ENCODE results near the gene DDX25.

The DDX25 gene

DNA sequence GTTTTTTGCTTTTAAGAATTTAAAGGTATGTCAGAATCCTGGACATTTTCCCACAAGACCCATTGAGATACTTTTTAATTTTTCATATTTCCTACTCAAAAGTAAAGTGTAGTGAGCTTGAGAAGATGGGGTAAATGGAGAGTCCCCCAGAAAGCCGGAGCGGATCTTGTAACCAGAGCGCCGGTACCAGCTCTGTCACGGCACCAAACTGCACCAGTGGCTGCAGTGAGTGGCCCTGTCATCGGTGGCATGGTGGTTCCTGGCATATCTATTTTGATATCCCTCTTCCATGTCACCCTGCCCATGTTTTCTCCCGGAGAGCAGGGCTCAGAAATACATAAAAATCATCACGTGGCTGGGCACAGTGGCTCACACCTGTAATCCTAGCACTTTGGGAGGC lies 19.3 kb downstream of the DDX25 start:
- no peak overlapping the region for H3K4me3 ChIP-seq (ENCODE audit: low read depth in 1 of 2, low read length in 2 of 2)
- H3K27me3 ChIP-seq (ENCODE audit: control insufficient read depth in 1 of 2, insufficient read depth in 2 of 2, low read length in 2 of 2) = peaks cover 0 to 3% of the 10 kb centered on the region in 2 donors
- H3K9me3 ChIP-seq (ENCODE audit: control insufficient read depth in 1 of 2, low read length in 2 of 2) = no peaks in the 10 kb centered on the region
- peaks cover 17 to 22% of the 10 kb centered on the region in 2 donors for H3K4me1 ChIP-seq (ENCODE audit: control insufficient read depth in 1 of 2, insufficient read depth in 2 of 2, low read length in 2 of 2)
- no peaks in the 10 kb centered on the region for H3K36me3 ChIP-seq (ENCODE audit: control insufficient read depth in 1 of 2, insufficient read depth in 2 of 2, low read length in 2 of 2)
- H3K9ac ChIP-seq (ENCODE audit: low read depth in 1 of 2, low read length in 2 of 2) = no peak overlapping the region
- no peak overlapping the region for H3K27ac ChIP-seq (ENCODE audit: low read depth, low read length)

DNA sequence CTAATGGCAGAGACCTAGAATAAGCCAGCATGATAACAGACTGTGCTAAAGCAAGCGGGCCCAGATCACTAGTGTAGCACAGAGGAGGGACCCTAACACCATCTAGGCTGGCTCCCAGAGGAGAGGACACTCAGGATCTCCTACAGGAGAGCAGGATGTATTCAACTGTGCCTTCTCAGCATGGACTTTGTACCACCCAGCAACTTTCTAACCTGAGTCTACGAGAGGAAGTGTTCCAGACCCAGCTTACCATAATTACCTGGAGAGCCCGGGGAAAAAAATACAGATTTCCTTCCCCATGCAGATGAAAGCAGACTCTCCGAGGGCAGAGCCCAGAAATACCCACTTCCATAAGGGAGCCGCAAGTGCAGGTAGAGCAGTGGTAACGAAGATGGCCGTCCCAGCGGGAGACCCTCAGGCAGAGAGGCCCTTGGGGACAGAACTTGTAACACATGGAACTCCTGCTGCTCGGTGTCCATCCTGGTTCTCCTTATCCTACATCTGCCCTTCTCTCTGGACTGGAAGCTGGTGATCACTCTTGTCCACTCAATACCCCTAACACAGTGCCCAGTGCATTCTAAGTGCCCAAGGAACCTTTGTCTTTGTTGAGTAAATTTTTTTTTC lies 20.2 kb downstream of the DDX25 start:
- no peaks in the 10 kb centered on the region for H3K9me3 ChIP-seq (ENCODE audit: control insufficient read depth in 1 of 2, low read length in 2 of 2)
- H3K9ac ChIP-seq (ENCODE audit: low read depth in 1 of 2, low read length in 2 of 2) = no peak overlapping the region
- no peaks in the 10 kb centered on the region for H3K36me3 ChIP-seq (ENCODE audit: control insufficient read depth in 1 of 2, insufficient read depth in 2 of 2, low read length in 2 of 2)
- peaks cover 0 to 3% of the 10 kb centered on the region in 2 donors for H3K27me3 ChIP-seq (ENCODE audit: control insufficient read depth in 1 of 2, insufficient read depth in 2 of 2, low read length in 2 of 2)
- H3K4me3 ChIP-seq (ENCODE audit: low read depth in 1 of 2, low read length in 2 of 2) = no peak overlapping the region
- no peak overlapping the region for H3K27ac ChIP-seq (ENCODE audit: low read depth, low read length)
- peaks cover 17 to 22% of the 10 kb centered on the region in 2 donors for H3K4me1 ChIP-seq (ENCODE audit: control insufficient read depth in 1 of 2, insufficient read depth in 2 of 2, low read length in 2 of 2)

DNA sequence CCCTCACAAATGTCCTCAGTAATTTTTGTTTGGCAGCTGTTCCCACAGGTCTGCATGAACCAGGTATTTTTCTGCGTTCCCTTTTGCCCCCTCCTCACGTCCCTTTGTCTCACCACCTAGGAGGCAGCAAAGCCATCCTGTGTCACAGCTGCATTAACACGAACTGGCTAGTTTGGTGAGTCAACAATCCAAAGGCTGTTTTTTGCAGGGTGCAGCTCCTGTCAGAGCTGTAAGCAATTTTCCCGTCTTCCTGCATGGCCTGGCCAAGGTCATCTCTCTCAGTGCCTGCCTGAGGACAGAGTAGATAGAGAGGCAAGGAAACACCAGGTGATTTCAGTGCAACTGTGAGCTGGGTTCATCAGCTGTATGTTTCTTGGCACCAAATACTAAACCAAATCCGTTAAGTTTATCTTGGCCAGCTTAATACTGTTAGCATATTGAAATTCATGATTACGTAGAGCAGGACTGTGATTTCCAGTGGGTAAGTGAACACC lies 21.0 kb downstream of the DDX25 start:
- Histone ChIP-seq H3K36me3 (ENCODE audit: control insufficient read depth in 1 of 2, insufficient read depth in 2 of 2, low read length in 2 of 2) (no peaks in the 10 kb centered on the region), H3K4me3 (ENCODE audit: low read depth in 1 of 2, low read length in 2 of 2) (no peak overlapping the region), H3K4me1 (ENCODE audit: control insufficient read depth in 1 of 2, insufficient read depth in 2 of 2, low read length in 2 of 2) (peaks cover 17 to 22% of the 10 kb centered on the region in 2 donors), H3K27me3 (ENCODE audit: control insufficient read depth in 1 of 2, insufficient read depth in 2 of 2, low read length in 2 of 2) (peaks cover 0 to 3% of the 10 kb centered on the region in 2 donors), H3K27ac (ENCODE audit: low read depth, low read length) (no peak overlapping the region), H3K9ac (ENCODE audit: low read depth in 1 of 2, low read length in 2 of 2) (no peak overlapping the region), H3K9me3 (ENCODE audit: control insufficient read depth in 1 of 2, low read length in 2 of 2) (no peaks in the 10 kb centered on the region)

DNA sequence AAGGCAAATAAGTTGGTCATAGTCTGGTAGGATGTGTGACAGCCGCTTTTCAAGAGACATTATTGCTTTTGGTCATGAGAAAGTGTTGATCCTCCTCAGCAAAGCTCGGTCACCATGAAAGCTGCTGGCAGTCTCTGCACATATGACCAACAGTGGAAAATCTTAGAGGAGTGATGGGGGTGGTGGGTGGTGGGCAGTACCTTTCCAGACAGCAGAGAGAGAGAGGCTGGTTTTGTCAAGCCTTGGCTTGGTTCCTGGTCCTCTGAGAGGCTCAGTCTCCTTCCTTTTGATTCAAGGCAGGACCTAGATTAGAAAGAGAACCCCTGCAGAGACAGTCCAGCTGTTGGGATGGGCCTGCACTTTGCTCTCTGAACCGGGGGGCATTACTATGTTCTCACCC lies 21.5 kb downstream of the DDX25 start:
- Histone ChIP-seq H3K9me3 (ENCODE audit: control insufficient read depth in 1 of 2, low read length in 2 of 2) (no peaks in the 10 kb centered on the region), H3K9ac (ENCODE audit: low read depth in 1 of 2, low read length in 2 of 2) (no peak overlapping the region), H3K27ac (ENCODE audit: low read depth, low read length) (no peak overlapping the region), H3K4me3 (ENCODE audit: low read depth in 1 of 2, low read length in 2 of 2) (no peak overlapping the region), H3K4me1 (ENCODE audit: control insufficient read depth in 1 of 2, insufficient read depth in 2 of 2, low read length in 2 of 2) (peaks cover 17 to 22% of the 10 kb centered on the region in 2 donors), H3K27me3 (ENCODE audit: control insufficient read depth in 1 of 2, insufficient read depth in 2 of 2, low read length in 2 of 2) (peaks cover 0 to 3% of the 10 kb centered on the region in 2 donors), H3K36me3 (ENCODE audit: control insufficient read depth in 1 of 2, insufficient read depth in 2 of 2, low read length in 2 of 2) (no peaks in the 10 kb centered on the region)

DNA sequence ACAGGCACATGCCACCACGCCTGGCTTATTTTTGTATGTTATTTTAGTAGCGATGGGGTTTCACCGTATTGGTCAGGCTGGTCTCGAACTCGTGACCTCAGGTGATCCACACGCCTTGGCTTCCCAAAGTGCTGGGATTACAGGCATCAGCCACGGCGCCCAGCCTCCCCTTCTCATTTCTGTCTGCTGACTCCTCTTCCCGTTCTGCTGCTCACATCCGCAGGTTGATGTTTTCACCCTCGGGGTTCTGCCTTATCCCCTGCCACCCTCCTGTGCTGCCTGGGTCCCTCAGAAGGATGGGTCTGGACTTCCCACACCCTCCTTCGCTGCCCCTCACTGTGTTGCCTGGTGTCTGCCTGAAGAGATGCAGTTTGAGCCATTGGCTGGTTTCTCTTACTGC lies 22.4 kb downstream of the DDX25 start:
- Histone ChIP-seq H3K36me3 (ENCODE audit: control insufficient read depth in 1 of 2, insufficient read depth in 2 of 2, low read length in 2 of 2) (no peaks in the 10 kb centered on the region), H3K4me1 (ENCODE audit: control insufficient read depth in 1 of 2, insufficient read depth in 2 of 2, low read length in 2 of 2) (peaks cover 15 to 22% of the 10 kb centered on the region in 2 donors), H3K9ac (ENCODE audit: low read depth in 1 of 2, low read length in 2 of 2) (no peak overlapping the region), H3K4me3 (ENCODE audit: low read depth in 1 of 2, low read length in 2 of 2) (no peak overlapping the region), H3K27ac (ENCODE audit: low read depth, low read length) (no peak overlapping the region), H3K9me3 (ENCODE audit: control insufficient read depth in 1 of 2, low read length in 2 of 2) (no peaks in the 10 kb centered on the region), H3K27me3 (ENCODE audit: control insufficient read depth in 1 of 2, insufficient read depth in 2 of 2, low read length in 2 of 2) (peaks cover 0 to 3% of the 10 kb centered on the region in 2 donors)

DNA sequence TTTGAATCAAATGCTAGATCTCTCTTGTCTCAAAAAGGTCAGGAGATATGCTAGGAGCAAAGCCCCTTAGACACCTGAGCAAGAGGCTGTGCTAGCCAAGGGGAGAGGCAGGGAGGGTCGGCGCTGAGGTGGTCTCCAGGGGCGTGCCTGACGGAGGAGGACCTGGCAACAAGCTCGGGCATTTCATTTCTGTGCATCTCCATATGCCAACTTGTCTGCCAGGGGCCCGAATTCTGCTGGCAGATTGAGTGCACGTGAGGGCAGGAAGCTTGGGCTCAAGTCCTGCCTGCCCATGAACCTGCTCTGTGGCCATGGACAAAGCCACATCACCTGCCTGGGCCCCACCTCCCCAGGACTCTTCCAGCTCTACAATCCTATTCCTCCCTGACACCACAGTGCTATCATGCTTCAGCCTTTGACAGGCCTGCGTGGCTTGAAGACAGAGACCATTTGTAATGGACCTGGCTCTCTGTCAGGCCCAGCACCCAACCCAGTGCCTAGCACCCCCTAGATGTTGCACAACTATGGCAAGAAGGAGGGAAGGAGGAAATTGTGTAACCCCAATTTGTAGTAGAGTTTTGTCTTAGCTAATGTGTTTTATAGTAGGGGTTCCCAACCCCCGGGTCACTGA lies 25.3 kb downstream of the DDX25 start:
- Histone ChIP-seq H3K36me3 (ENCODE audit: control insufficient read depth in 1 of 2, insufficient read depth in 2 of 2, low read length in 2 of 2) (no peaks in the 10 kb centered on the region), H3K27ac (ENCODE audit: low read depth, low read length) (no peak overlapping the region), H3K4me3 (ENCODE audit: low read depth in 1 of 2, low read length in 2 of 2) (no peak overlapping the region), H3K9me3 (ENCODE audit: control insufficient read depth in 1 of 2, low read length in 2 of 2) (no peaks in the 10 kb centered on the region), H3K9ac (ENCODE audit: low read depth in 1 of 2, low read length in 2 of 2) (no peak overlapping the region), H3K4me1 (ENCODE audit: control insufficient read depth in 1 of 2, insufficient read depth in 2 of 2, low read length in 2 of 2) (peaks cover 11 to 17% of the 10 kb centered on the region in 2 donors), H3K27me3 (ENCODE audit: control insufficient read depth in 1 of 2, insufficient read depth in 2 of 2, low read length in 2 of 2) (peaks cover 0 to 3% of the 10 kb centered on the region in 2 donors)

DNA sequence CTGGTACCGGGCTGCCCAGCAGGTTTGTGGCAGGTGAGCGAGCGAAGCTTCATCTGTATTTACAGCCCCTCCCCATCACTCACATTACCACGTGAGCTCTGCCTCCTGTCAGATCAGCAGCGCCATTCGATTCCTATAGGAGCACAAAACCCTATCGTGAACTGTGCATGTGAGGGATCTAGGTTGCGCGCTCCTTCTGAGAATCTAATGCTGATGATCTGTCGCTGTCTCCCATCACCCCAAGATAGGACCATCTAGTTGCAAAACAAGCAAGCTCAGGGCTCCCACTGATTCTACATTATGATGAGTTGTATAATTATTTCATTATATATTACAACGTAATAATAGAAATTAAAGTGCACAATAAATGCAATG lies 25.8 kb downstream of the DDX25 start:
- no peak overlapping the region for H3K27ac ChIP-seq (ENCODE audit: low read depth, low read length)
- no peaks in the 10 kb centered on the region for H3K36me3 ChIP-seq (ENCODE audit: control insufficient read depth in 1 of 2, insufficient read depth in 2 of 2, low read length in 2 of 2)
- H3K4me1 ChIP-seq (ENCODE audit: control insufficient read depth in 1 of 2, insufficient read depth in 2 of 2, low read length in 2 of 2) = peaks cover 8 to 12% of the 10 kb centered on the region in 2 donors
- H3K27me3 ChIP-seq (ENCODE audit: control insufficient read depth in 1 of 2, insufficient read depth in 2 of 2, low read length in 2 of 2) = peaks cover 0 to 3% of the 10 kb centered on the region in 2 donors
- H3K4me3 ChIP-seq (ENCODE audit: low read depth in 1 of 2, low read length in 2 of 2) = no peak overlapping the region
- no peaks in the 10 kb centered on the region for H3K9me3 ChIP-seq (ENCODE audit: control insufficient read depth in 1 of 2, low read length in 2 of 2)
- H3K9ac ChIP-seq (ENCODE audit: low read depth in 1 of 2, low read length in 2 of 2) = no peak overlapping the region

DNA sequence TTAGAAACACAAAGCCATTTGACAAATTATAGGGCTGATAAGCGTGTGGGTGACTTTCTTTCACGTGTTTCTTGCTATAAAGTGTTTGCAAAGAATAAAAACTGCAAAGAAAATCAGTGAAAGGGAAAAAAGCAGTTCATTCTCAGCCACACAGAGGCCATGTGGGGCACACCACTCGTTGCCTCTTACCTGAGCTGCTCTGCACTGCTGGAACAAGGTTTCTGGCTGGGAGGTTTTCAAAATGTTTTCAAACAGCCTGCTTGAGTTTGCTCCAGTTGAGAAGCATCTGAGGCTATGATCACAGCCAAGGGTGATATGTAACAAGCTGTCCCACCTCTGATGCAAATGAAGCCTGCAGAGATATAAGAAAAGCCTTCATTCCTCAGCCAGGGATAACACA lies 26.8 kb downstream of the DDX25 start:
- H3K36me3 ChIP-seq (ENCODE audit: control insufficient read depth in 1 of 2, insufficient read depth in 2 of 2, low read length in 2 of 2) = no peaks in the 10 kb centered on the region
- no peak overlapping the region for H3K27ac ChIP-seq (ENCODE audit: low read depth, low read length)
- no peak overlapping the region for H3K9ac ChIP-seq (ENCODE audit: low read depth in 1 of 2, low read length in 2 of 2)
- H3K4me1 ChIP-seq (ENCODE audit: control insufficient read depth in 1 of 2, insufficient read depth in 2 of 2, low read length in 2 of 2) = peaks cover 0 to 1% of the 10 kb centered on the region in 2 donors
- peaks cover 0 to 3% of the 10 kb centered on the region in 2 donors for H3K27me3 ChIP-seq (ENCODE audit: control insufficient read depth in 1 of 2, insufficient read depth in 2 of 2, low read length in 2 of 2)
- no peak overlapping the region for H3K4me3 ChIP-seq (ENCODE audit: low read depth in 1 of 2, low read length in 2 of 2)
- H3K9me3 ChIP-seq (ENCODE audit: control insufficient read depth in 1 of 2, low read length in 2 of 2) = no peaks in the 10 kb centered on the region

DNA sequence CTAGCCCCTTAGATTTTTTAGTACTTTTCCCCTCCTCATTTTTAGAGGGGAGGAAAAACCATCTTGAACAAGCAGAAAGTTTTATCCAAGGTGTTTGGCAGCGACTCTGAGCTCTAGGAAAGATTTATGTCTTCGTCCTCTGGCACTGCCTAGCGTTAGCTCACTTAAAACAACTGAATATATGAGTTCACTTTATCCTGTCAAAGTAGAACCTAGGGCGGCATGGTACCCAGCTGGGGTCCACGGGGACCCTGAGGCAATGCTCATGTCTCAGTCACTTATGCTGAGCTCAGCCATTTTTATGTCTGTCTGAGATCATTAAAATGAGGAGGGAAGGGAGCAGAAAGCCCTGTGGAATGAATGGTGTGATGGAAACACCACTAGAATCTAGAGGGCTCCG lies 27.4 kb downstream of the DDX25 start:
- Histone ChIP-seq H3K27ac (ENCODE audit: low read depth, low read length) (no peak overlapping the region), H3K27me3 (ENCODE audit: control insufficient read depth in 1 of 2, insufficient read depth in 2 of 2, low read length in 2 of 2) (peaks cover 0 to 2% of the 10 kb centered on the region in 2 donors), H3K4me1 (ENCODE audit: control insufficient read depth in 1 of 2, insufficient read depth in 2 of 2, low read length in 2 of 2) (no peaks in the 10 kb centered on the region), H3K4me3 (ENCODE audit: low read depth in 1 of 2, low read length in 2 of 2) (no peak overlapping the region), H3K9ac (ENCODE audit: low read depth in 1 of 2, low read length in 2 of 2) (no peak overlapping the region), H3K36me3 (ENCODE audit: control insufficient read depth in 1 of 2, insufficient read depth in 2 of 2, low read length in 2 of 2) (no peaks in the 10 kb centered on the region), H3K9me3 (ENCODE audit: control insufficient read depth in 1 of 2, low read length in 2 of 2) (no peaks in the 10 kb centered on the region)

DNA sequence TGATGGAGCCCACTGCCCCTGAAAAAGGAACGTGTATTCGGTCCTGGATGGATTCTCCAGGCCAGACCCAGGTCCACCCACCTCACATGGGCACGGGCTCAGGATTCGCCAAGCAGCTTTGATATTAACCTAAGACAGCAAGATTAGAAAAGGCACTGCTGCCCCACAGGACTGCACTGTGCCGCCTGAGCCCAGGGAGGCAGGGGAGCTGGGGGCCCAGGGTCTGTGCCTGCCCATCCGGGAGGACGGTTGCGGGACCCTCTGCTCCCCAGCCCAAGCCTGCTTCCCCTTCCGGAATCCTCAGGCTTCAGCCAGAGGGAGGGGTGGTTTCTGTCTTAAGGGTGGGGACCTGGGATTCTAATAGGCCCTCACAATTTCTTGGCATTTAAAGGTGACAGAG lies 28.0 kb downstream of the DDX25 start:
- Histone ChIP-seq H3K9me3 (ENCODE audit: control insufficient read depth in 1 of 2, low read length in 2 of 2) (no peaks in the 10 kb centered on the region), H3K4me1 (ENCODE audit: control insufficient read depth in 1 of 2, insufficient read depth in 2 of 2, low read length in 2 of 2) (no peaks in the 10 kb centered on the region), H3K9ac (ENCODE audit: low read depth in 1 of 2, low read length in 2 of 2) (no peak overlapping the region), H3K4me3 (ENCODE audit: low read depth in 1 of 2, low read length in 2 of 2) (no peak overlapping the region), H3K27me3 (ENCODE audit: control insufficient read depth in 1 of 2, insufficient read depth in 2 of 2, low read length in 2 of 2) (no peaks in the 10 kb centered on the region), H3K36me3 (ENCODE audit: control insufficient read depth in 1 of 2, insufficient read depth in 2 of 2, low read length in 2 of 2) (no peaks in the 10 kb centered on the region), H3K27ac (ENCODE audit: low read depth, low read length) (no peak overlapping the region)

Measured in duodenal mucosa (tissue), 2 donors.